Suprapubic skin (tissue), 4 donors: Measurements from ENCODE around the gene DHCR7. TPM values are rescaled to one million over a fixed set of nuclear protein-coding genes. Genes with fewer than 3 reads are reported as not detected.
A peak's percentile ranks its signal among the peaks of the same experiment; 100 is the strongest.

ENCODE experiments used
- DNase-seq, 2 donors: peaks; one replicate each; pipeline ENCODE4 v3.0.0-alpha.2; 2019; ENCODE audit warnings: low spot score in 2 of 2
- H3K27ac ChIP-seq: fragments of 200-600 bp; sonication (generic); one replicate; pipeline ENCODE4 v1.5.1; 2019
- H3K27me3 ChIP-seq: fragments of 200-600 bp; sonication (generic); one replicate; pipeline ENCODE4 v1.5.1; 2019
- H3K36me3 ChIP-seq: fragments of 200-600 bp; sonication (generic); one replicate; pipeline ENCODE4 v1.5.1; 2019
- H3K4me1 ChIP-seq: fragments of 200-600 bp; sonication (generic); one replicate; pipeline ENCODE4 v1.5.1; 2019
- H3K4me3 ChIP-seq: fragments of 200-600 bp; sonication (generic); one replicate; pipeline ENCODE4 v1.5.1; 2019; ENCODE audit warnings: mild to moderate bottlenecking
- H3K9me3 ChIP-seq: fragments of 200-600 bp; sonication (generic); one replicate; pipeline ENCODE4 v1.5.1; 2019
- CTCF ChIP-seq, 2 donors: fragments of 200-600 bp in 1 of 2; fragments of 450-650 bp in 1 of 2; sonication (generic) in 1 of 2; IDR thresholded peaks; one replicate each; pipeline ENCODE4 v1.5.1; 2016 to 2019; ENCODE audit warnings: antibody characterized with exemption in 2 of 2, mild to moderate bottlenecking in 1 of 2, moderate library complexity in 1 of 2
- EP300 ChIP-seq: sonication (generic); formaldehyde crosslinking; IDR thresholded peaks from one replicate; pipeline ENCODE4 v1.6.1; 2017; ENCODE audit warnings: antibody characterized with exemption
- POLR2A ChIP-seq, 2 donors: fragments of 450-650 bp; IDR thresholded peaks; one replicate each; pipeline ENCODE4 v1.6.1; 2017; ENCODE audit warnings: antibody characterized with exemption in 2 of 2, mild to moderate bottlenecking in 2 of 2, moderate library complexity in 2 of 2
- POLR2AphosphoS5 ChIP-seq, 3 donors: sonication (generic); formaldehyde crosslinking; IDR thresholded peaks; one replicate each; pipeline ENCODE4 v1.6.1; 2017; ENCODE audit warnings: antibody characterized with exemption in 3 of 3
- WGBS: methylation state at CpG from one replicate; pipeline ENCODE4 v1.1.5; 2018; 5-methylcytosine and 5-hydroxymethylcytosine counted together
- total RNA-seq, 4 donors: library from RNA; depleted of rRNA; stranded (reverse); fragments of >200 nt; gene quantifications; one replicate each; pipeline ENCODE4 v1.1.0, GENCODE V29; 2016

Gene DHCR7
- total RNA-seq, 4 donors from 2014 or later: 41.8 to 140 (median 76.7) TPM

GRCh38 chr11:71447791-71448256 is 369 bp downstream of the DHCR7 start:
- TF ChIP-seq POLR2A (IDR thresholded peaks at IDR 0.05) (no peak), POLR2AphosphoS5 (IDR thresholded peaks at IDR 0.05) (no peak), CTCF (IDR thresholded peaks at IDR 0.05) (no peak), EP300 (no peak)
- Histone ChIP-seq H3K9me3 (no peaks in the 10 kb centered on the region), H3K36me3 (peaks cover 12% of the 10 kb centered on the region), H3K27me3 (peaks cover 4% of the 10 kb centered on the region), H3K4me1 (peaks cover 40% of the 10 kb centered on the region), H3K4me3 (peak overlapping the region; percentile 51), H3K27ac (peak overlapping the region; percentile 84)
- WGBS: no CpG with 5 or more reads among the region's 31 CpGs
- peak in 1 of 2 donors; percentile 80 for DNase-seq

GRCh38 chr11:71446942-71447688 is 1.1 kb downstream of the DHCR7 start:
- no peaks in the 10 kb centered on the region for H3K9me3 ChIP-seq
- peaks cover 5% of the 10 kb centered on the region for H3K27me3 ChIP-seq
- peak overlapping the region; percentile 51 for H3K4me3 ChIP-seq
- TF ChIP-seq POLR2AphosphoS5 (IDR thresholded peaks at IDR 0.05) (no peak), EP300 (no peak), POLR2A (IDR thresholded peaks at IDR 0.05) (no peak), CTCF (IDR thresholded peaks at IDR 0.05) (no peak)
- H3K36me3 ChIP-seq: peaks cover 14% of the 10 kb centered on the region
- 38% methylated on average over 9 of the region's 9 CpGs for WGBS
- peaks cover 34% of the 10 kb centered on the region for H3K4me1 ChIP-seq
- peak overlapping the region; percentile 84 for H3K27ac ChIP-seq
- peak in 1 of 2 donors; percentile 77 for DNase-seq

GRCh38 chr11:71446150-71446549 is 2.0 kb downstream of the DHCR7 start:
- H3K27ac ChIP-seq: no peak overlapping the region
- TF ChIP-seq POLR2AphosphoS5 (IDR thresholded peaks at IDR 0.05): no peak
- no peak for TF ChIP-seq EP300
- TF ChIP-seq CTCF (IDR thresholded peaks at IDR 0.05): no peak
- no peak for TF ChIP-seq POLR2A (IDR thresholded peaks at IDR 0.05)
- WGBS: 76% methylated on average over 1 of the region's 1 CpG
- H3K9me3 ChIP-seq: no peaks in the 10 kb centered on the region
- DNase-seq: no peak
- H3K4me1 ChIP-seq: peaks cover 29% of the 10 kb centered on the region
- peaks cover 23% of the 10 kb centered on the region for H3K36me3 ChIP-seq
- no peak overlapping the region for H3K4me3 ChIP-seq
- peaks cover 5% of the 10 kb centered on the region for H3K27me3 ChIP-seq

- no peak overlapping the region for H3K4me3 ChIP-seq
- peak in 1 of 2 donors; percentile 43 for DNase-seq
- TF ChIP-seq EP300: no peak
- no peak for TF ChIP-seq POLR2A (IDR thresholded peaks at IDR 0.05)
- TF ChIP-seq POLR2AphosphoS5 (IDR thresholded peaks at IDR 0.05): no peak
- no peak for TF ChIP-seq CTCF (IDR thresholded peaks at IDR 0.05)
- peaks cover 5% of the 10 kb centered on the region for H3K27me3 ChIP-seq
- no peaks in the 10 kb centered on the region for H3K9me3 ChIP-seq
- no peak overlapping the region for H3K27ac ChIP-seq
- WGBS: 93% methylated on average over 6 of the region's 6 CpGs
- peaks cover 29% of the 10 kb centered on the region for H3K36me3 ChIP-seq
- peaks cover 24% of the 10 kb centered on the region for H3K4me1 ChIP-seq
Measured at GRCh38 chr11:71444811-71445210, 3.4 kb downstream of the DHCR7 start.

GRCh38 chr11:71443736-71444445 is 4.3 kb downstream of the DHCR7 start:
- Histone ChIP-seq H3K4me1 (peaks cover 16% of the 10 kb centered on the region), H3K4me3 (no peak overlapping the region), H3K27ac (no peak overlapping the region), H3K36me3 (peaks cover 29% of the 10 kb centered on the region), H3K9me3 (no peaks in the 10 kb centered on the region), H3K27me3 (peaks cover 5% of the 10 kb centered on the region)
- peak in 1 of 2 donors; percentile 63 for DNase-seq
- TF ChIP-seq EP300: no peak
- TF ChIP-seq POLR2A (IDR thresholded peaks at IDR 0.05): no peak
- 87% methylated on average over 16 of the region's 20 CpGs for WGBS
